Tongue (tissue), 2 donors: Measurements from ENCODE around the gene APC2. TPM values are rescaled to one million over a fixed set of nuclear protein-coding genes. Genes with fewer than 3 reads are reported as not detected.
A peak's percentile ranks its signal among the peaks of the same experiment; 100 is the strongest.
"Not testable (repeated sequence)": the region's sequence is repeated elsewhere in the genome, so short reads cannot be mapped to it uniquely, and the experiment has no call there.

Source experiments
- DNase-seq: peaks from one replicate; pipeline ENCODE4 v3.0.0-alpha.2; 2015
- total RNA-seq: library from RNA; depleted of rRNA; stranded (reverse); fragments of >200 nt; gene quantifications from one replicate; pipeline ENCODE4 v1.2.3, GENCODE V29; 2014

The APC2 gene
- total RNA-seq, 1 donor from 2014 or later = 1.5 TPM

DNA sequence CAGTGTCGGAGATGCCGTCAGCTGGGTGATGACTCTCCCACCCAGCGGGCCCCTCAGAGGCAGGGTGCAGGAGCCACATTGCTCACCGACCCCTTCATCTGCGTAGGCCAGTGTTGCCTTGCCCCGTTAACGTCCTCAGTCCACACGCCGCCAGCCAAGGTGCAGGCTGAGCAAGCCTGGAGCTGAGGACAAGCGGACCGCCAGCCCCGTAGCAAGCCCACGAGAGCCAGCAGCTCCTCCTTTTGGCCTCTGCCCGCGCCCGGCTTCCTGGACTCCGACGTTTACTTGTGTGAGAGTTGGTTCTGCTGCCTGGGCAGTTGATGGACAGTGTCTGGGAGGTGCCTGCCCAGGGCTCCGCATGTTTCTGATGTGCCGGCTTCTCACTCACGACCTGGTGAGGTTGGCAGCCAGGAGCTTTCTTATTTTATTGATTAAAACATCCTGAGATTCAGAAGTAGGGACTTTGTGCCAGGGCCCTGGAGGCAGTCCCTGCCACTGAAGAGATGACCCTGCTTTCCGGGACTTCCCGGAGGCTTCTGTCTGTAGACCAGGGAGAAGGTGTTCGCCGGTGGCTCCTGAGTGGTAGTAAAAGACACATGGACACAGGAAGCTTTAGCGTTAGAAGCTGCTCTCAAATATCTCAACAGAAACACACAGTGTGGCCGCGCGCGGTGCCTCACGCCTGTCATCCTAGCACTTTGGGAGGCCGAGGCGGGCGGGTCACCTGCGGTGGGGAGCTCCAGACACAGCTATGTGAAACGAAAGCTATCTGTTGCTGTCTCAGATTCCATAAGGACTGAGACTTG, 36.7 kb upstream of the APC2 start:
- DNase-seq = no peak

GRCh38 chr19:1416014-1416841, 33.7 kb upstream of the APC2 start:
- DNase-seq = no peak

GRCh38 chr19:1417145-1417544, 32.8 kb upstream of the APC2 start:
- no peak for DNase-seq

- no peak for DNase-seq
Observed at GRCh38 chr19:1417681-1418495, 32.0 kb upstream of the APC2 start.

GRCh38 chr19:1418496-1418775, 31.5 kb upstream of the APC2 start:
- DNase-seq = no peak

- DNase-seq = no peak
Observed at GRCh38 chr19:1418951-1419738, 30.8 kb upstream of the APC2 start.

DNA sequence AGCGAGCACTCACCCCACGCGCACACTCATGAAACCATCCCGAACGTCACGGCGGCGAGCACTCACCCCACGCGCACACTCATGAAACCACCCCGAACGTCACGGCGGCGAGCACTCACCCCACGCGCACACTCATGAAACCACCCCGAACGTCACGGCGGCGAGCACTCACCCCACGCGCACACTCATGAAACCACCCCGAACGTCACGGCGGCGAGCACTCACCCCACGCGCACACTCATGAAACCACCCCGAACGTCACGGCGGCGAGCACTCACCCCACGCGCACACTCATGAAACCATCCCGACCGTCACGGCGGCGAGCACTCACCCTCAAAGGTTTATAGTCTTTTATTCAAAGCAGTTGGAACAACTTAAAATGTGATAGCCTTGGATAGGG, 29.8 kb upstream of the APC2 start:
- not testable (repeated sequence) for DNase-seq

- no peak for DNase-seq
Observed at GRCh38 chr19:1420590-1420989, 29.3 kb upstream of the APC2 start.

DNA sequence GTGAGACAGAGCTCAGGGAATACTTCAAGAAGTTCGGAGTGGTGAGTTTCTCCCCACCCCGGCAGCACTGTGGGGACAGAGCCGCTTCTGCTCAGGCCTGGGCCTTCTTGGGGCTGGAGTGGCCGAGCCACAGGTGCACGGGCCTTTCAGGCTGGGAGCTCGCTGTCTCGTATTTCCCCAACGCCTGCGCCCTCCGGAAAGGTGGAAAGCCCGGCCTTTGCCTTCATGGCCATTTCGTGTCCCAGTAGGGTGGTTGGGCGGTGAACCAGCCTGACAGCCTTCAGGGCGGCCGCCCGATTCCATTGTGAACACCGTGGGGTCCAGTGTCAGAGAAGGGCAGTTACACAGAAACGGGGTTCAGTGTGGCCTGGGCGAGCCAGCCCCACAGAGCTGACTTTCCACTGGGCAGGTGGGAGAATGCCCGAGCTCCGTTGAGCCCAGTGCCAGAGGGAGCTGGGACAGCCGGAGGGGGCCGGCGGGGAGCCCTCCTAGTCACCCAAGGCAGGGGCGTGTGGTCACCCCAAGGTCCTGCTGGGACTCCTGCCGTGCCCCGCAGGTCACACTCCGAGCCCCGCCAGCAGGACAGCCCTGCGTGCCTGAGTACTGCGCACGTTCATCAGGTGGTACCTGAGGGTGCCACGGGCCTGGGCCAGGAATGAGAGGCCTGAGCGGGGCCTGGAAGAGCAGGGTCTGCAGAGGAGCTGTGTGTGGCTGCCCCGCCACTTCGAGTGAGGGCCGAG, 28.5 kb upstream of the APC2 start:
- no peak for DNase-seq

GRCh38 chr19:1421958-1422305, 28.0 kb upstream of the APC2 start:
- DNase-seq = no peak

- no peak for DNase-seq
Observed at GRCh38 chr19:1422360-1422759, 27.6 kb upstream of the APC2 start.

DNA sequence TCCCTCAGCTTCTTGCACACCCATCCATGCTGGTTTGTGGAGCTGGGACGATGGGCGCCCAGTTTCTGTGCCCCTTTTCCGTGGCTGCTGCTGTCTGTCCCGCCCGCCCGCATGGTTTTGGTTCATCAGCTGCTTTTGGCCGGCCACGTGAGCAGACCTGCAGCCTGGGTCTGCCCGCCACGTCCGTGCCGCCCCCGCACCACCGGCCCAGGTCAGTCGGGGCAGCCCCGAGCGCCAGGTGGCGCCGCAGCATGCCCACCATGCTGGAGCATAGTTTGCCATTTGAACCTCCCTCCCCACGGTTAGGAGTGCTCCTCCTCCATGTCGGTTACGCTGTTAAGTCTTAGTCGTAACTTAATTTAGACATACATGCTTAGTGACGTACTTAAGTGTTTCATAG, 27.0 kb upstream of the APC2 start:
- DNase-seq = no peak

DNA sequence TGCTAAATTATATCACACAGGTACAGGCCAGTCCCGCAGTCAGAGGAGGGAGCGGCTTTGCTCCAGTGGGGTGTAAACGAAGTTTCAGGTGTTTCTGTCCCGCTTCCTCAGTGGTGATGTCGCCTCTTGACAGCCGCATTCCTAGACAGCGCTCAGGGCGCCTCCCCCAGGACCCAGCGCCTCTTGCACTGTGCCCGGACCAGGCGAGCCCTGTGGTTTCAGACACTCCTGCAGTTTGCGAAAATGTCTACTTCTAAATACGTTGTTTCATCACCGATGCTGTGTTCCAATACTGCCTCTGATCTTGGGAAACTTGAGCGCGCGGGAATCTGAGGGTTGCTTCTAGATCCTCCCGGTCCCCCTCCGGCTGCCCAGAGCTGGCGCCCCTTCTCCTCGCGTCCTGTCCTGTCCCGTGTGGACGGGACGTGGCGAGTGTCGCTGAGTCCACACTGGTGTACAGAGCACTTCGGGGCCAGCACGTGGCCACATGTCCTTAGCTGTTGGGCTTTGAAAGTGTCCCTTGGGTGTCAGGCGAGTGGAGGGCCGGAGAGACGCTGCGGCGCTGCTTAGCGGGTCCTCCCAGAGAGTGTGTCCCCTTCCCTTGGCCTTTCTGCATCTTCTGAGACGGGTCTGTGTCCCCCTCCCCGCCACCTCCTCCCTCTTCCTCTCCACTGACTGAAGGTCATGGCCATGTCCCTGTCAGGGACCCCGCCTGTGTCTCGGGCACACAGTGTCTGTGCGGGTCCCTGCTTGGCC, 26.3 kb upstream of the APC2 start:
- no peak for DNase-seq

DNA sequence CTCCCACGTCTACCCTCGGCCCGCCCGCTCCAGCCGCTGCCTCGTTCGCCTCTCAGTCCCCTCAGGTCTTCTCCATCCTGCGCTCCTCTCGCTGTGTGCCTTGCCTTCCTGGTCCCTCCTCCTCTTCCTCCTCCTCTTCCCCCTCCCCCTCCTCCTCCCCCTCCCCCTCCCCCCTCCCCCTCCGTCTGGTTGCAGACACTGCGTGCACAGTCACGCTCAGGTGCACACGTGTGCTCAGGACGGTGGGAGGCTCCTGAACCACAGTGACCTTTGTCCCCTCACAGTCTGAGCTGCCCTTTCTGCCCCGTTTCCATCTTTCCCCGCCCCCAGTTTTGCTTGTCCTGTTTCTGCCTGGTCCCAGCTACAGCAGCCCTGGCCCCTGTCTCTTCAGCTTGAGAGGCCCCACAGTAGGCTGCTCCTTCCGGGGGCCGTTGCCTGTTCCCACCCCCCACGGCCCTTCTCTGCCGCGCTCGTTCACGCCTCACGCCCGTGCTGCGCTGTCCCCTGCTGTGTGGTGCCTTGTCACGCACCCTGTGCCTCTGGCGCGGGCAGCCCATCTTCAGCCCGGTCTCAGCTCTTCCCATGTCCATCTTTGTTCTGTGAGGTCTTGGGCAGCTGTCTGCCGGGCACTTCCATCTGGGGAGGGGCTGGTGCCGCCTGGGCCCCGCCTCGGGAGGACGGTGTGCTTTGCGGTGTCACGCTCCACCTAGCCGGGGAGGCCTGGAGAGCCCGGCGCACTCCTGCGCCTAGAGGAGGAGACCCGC, 25.5 kb upstream of the APC2 start:
- no peak for DNase-seq

GRCh38 chr19:1425102-1425837, 24.7 kb upstream of the APC2 start:
- DNase-seq = peak; percentile 38

- no peak for DNase-seq
Observed at GRCh38 chr19:1425902-1426301, 24.0 kb upstream of the APC2 start.

- no peak for DNase-seq
Observed at GRCh38 chr19:1426736-1427135, 23.2 kb upstream of the APC2 start.

DNA sequence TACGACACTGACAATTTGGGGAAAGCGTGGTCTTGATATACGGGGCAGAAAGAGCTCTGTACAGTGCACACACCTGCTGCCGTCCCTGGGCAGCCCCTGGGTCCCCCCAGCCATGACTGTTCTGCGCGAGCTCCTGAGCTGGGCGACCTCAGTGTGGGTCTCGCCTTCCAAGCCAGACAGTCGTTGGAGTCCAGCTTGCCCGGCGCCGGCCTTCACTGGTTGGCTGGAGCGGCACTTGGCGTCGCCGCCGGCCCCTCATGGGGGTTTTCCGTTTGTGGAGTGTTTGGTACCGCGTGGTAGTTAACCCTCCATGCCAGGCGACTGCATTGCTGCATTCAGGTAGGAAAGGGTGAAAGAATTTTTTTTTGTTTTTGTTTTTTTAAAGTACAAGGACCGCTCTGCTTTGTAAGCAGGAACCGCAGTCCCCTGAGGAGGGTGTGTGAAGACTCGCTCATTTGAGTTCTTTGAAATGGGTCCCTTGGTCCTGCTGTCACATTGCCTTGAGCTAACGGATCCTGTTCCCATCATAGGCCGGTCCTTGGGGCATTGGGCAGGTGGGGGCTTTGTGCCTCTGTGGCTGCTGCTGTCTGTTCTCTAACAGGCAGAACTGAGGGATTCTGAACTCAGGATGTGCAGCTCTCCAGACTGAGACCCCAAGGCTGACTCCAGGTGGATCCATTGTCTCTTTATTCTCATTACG, 22.6 kb upstream of the APC2 start:
- DNase-seq = no peak
